Cardiac muscle cell (in vitro differentiated cells and primary cell): ENCODE results near the gene HTR1D. TPM values are rescaled to one million over a fixed set of nuclear protein-coding genes. Genes with fewer than 3 reads are reported as not detected.
"Not testable (repeated sequence)": the region's sequence is repeated elsewhere in the genome, so short reads cannot be mapped to it uniquely, and the experiment has no call there.

Experiments
- DNase-seq, 2 donors: peaks; one replicate each; pipeline versions ENCODE4 v3.0.0 to v3.0.0-alpha.2; 2010 to 2017; ENCODE audit warnings: low read depth in 1 of 2, low spot score in 1 of 2
- H3K27ac ChIP-seq: fragments of 200-600 bp; sonication (generic); 2 replicates; pipeline ENCODE4 v1.5.1; 2016
- H3K27me3 ChIP-seq: fragments of 200-600 bp; sonication (generic); 2 replicates; pipeline ENCODE4 v1.6.0; 2016; ENCODE audit warnings: control low read depth
- H3K36me3 ChIP-seq: fragments of 200-600 bp; sonication (generic); 2 replicates; pipeline ENCODE4 v1.5.1; 2016; ENCODE audit warnings: control low read depth
- H3K4me1 ChIP-seq: fragments of 200-600 bp; sonication (generic); 2 replicates; pipeline ENCODE4 v1.8.1; 2017; ENCODE audit warnings: low read depth, mild to moderate bottlenecking, mixed run types
- H3K4me3 ChIP-seq: fragments of 200-600 bp; sonication (generic); 2 replicates; pipeline ENCODE4 v1.5.1; 2016; ENCODE audit warnings: mild to moderate bottlenecking
- H3K9me3 ChIP-seq: fragments of 200-600 bp; sonication (generic); 2 replicates; pipeline ENCODE4 v1.5.1; 2017; ENCODE audit warnings: low read depth, mild to moderate bottlenecking, control low read depth
- CTCF ChIP-seq: IDR thresholded peaks from 2 replicates; pipeline ENCODE4 v1.5.1; 2012; ENCODE audit warnings: low read depth, mild to moderate bottlenecking, low read length
- polyA plus RNA-seq: library from polyadenylated mRNA; unstranded; fragments of >200 nt; fragmentation: Nextera tagmentation; extraction: Ambion mirVana; gene quantifications from 2 replicates; pipeline ENCODE4 v1.2.1, GENCODE V29; 2016
- total RNA-seq: library from RNA; depleted of rRNA; stranded (reverse); fragments of >200 nt; gene quantifications from 2 replicates; pipeline ENCODE4 v1.2.3, GENCODE V29; 2016

The HTR1D gene
- total and polyA plus RNA-seq, 2 experiments from 2014 or later: 0.09 TPM; not detected in 1

GRCh38 chr1:23239638-23240295 is 22.5 kb upstream of the HTR1D start:
- H3K4me3 ChIP-seq: no peak overlapping the region
- H3K27ac ChIP-seq: no peak overlapping the region
- no peaks in the 10 kb centered on the region for H3K36me3 ChIP-seq
- DNase-seq: no peak
- TF ChIP-seq CTCF: no peak
- no peaks in the 10 kb centered on the region for H3K9me3 ChIP-seq
- H3K27me3 ChIP-seq: no peaks in the 10 kb centered on the region
- H3K4me1 ChIP-seq: no peaks in the 10 kb centered on the region

DNA sequence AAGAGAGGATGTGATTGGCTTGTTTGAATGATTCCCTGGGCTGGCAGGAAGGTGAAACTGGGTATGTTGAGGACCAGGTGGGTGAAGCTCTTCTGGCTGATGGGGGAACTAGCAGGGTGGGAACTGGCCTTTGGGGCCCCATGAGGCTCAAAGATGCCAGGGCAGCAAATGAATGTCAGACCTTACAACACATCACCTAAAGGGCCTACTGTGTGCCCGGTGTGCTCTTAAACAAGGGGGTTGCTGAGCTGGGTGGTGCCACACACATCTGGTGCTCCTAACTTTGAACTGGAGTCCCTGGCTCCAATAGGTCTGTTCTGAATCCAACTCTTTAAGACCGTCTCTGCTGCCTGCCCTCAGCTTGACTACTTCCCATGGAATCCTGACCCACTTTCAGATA is 21.3 kb upstream of the HTR1D start:
- no peak overlapping the region for H3K4me3 ChIP-seq
- no peak for TF ChIP-seq CTCF
- DNase-seq: no peak
- no peaks in the 10 kb centered on the region for H3K36me3 ChIP-seq
- no peaks in the 10 kb centered on the region for H3K9me3 ChIP-seq
- H3K27me3 ChIP-seq: no peaks in the 10 kb centered on the region
- no peaks in the 10 kb centered on the region for H3K4me1 ChIP-seq
- no peak overlapping the region for H3K27ac ChIP-seq

DNA sequence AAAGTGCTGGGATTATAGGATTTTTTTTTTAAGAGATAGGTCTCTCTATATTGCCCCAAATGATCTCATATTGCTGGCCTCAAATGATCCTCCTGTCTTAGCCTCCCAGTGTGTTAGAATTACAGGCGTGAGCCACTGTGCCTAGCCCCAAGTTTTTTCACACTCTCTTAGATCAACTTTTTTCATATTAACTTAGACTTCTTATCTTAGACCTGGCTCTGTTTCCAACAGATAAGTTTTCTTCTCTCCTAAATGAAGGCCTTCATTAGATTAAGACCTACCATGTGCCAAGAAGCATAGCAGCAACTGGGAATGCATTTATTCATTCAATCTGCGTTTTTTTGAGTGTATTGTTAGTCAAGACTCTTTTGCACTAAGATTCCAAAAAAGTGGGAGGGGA is 20.2 kb upstream of the HTR1D start:
- Histone ChIP-seq H3K4me3 (no peak overlapping the region), H3K27me3 (no peaks in the 10 kb centered on the region), H3K4me1 (no peaks in the 10 kb centered on the region), H3K36me3 (no peaks in the 10 kb centered on the region), H3K9me3 (no peaks in the 10 kb centered on the region), H3K27ac (no peak overlapping the region)
- no peak for TF ChIP-seq CTCF
- DNase-seq: no peak

- DNase-seq: no peak
- no peak for TF ChIP-seq CTCF
- no peak overlapping the region for H3K27ac ChIP-seq
- H3K4me3 ChIP-seq: no peak overlapping the region
- H3K27me3 ChIP-seq: no peaks in the 10 kb centered on the region
- H3K36me3 ChIP-seq: no peaks in the 10 kb centered on the region
- H3K9me3 ChIP-seq: no peaks in the 10 kb centered on the region
- no peaks in the 10 kb centered on the region for H3K4me1 ChIP-seq
These were observed 10.5 kb upstream of the HTR1D start for GRCh38 chr1:23227806-23228205.

DNA sequence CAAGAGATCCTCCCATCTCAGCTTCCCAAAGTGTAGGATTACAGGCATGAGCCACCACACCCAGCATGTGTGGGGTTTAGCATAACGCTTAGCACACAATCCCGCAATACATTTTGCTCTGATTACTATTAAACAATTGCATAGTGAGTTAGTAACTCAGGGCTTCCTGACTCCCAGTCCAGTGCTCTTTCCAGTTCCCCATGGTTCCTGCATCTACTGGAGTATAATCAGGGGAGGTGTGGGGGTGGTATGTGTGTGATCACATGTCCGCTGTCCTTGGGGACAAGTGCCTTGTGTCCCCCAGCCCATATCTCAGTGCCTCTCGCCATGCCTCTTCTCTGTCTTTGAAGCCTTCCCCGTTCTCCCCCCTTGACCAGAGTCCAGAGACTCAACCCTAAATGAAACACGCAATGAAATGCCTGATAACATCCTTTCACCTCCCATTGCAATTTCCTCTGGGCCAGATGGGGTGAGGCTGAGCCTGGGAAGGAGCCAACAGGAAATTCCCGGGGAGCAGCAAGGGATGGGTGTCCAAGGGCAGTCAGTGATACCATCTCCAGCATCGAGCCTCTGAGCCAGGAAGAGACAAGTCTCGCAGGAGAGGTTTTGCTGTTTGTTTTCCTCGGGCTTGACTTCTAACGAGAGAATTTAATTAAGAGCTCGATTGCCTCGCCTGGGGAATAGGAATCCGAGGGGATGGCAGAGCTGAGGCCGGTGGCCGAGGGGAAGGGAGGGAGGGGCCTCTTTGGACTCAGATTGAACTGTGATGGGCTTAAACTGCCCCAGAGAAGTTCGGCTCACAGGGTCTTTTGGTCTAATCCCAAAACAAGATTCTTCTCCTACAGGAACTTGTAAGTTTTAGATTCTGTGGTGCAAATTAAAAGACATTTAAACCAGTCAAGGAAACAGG is 7.7 kb upstream of the HTR1D start:
- no peaks in the 10 kb centered on the region for H3K36me3 ChIP-seq
- peak in 1 of 2 donors; percentile 87 for DNase-seq
- no peaks in the 10 kb centered on the region for H3K9me3 ChIP-seq
- TF ChIP-seq CTCF: no peak
- H3K27me3 ChIP-seq: peaks cover 14% of the 10 kb centered on the region
- no peaks in the 10 kb centered on the region for H3K4me1 ChIP-seq
- H3K4me3 ChIP-seq: no peak overlapping the region
- H3K27ac ChIP-seq: no peak overlapping the region

- H3K36me3 ChIP-seq, H3K27ac ChIP-seq, H3K4me1 ChIP-seq, H3K9me3 ChIP-seq, DNase-seq, H3K4me3 ChIP-seq: not testable (repeated sequence)
- H3K27me3 ChIP-seq: peaks cover 21% of the 10 kb centered on the region
These were observed 6.7 kb upstream of the HTR1D start for GRCh38 chr1:23223963-23224362.

DNA sequence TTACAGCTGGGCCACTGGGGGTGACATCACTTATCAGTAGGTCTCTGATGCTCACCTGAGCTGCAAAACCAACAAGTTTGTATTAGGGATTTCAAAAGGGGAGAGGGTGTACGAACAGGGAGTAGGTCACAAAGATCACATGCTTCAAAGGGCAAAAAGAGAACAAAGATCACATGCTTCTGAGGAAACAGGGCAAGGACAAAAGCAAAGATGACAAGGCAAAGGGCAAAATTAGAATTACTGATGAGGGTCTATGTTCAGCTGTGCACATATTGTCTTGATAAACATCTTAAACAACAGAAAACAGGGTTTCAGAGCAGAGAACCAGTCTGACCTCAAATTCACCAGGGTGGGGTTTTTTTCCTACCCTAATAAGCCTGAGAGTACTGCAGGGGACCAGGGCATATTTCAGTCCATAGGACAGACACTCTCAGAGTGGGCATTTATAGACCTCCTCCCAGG is 6.2 kb upstream of the HTR1D start:
- H3K27ac ChIP-seq, H3K4me3 ChIP-seq, H3K36me3 ChIP-seq, DNase-seq, H3K9me3 ChIP-seq, H3K4me1 ChIP-seq: not testable (repeated sequence)
- peaks cover 26% of the 10 kb centered on the region for H3K27me3 ChIP-seq
